Astrocyte (in vitro differentiated cells and primary cell): Measurements from ENCODE around the gene ADAMTS3.

Experiments
- CTCF ChIP-seq: IDR thresholded peaks from 2 replicates; pipeline ENCODE4 v1.5.1; 2011; ENCODE audit warnings: low read depth, mild to moderate bottlenecking, inconsistent platforms, low read length, moderate library complexity; ENCODE audit not compliant: insufficient read depth
- EZH2 ChIP-seq: IDR thresholded peaks from 2 replicates; pipeline ENCODE4 v1.6.1; 2012; ENCODE audit warnings: mild to moderate bottlenecking, low read length, inconsistent platforms; ENCODE audit not compliant: insufficient read depth

GRCh38 chr4:72442715-72443114, 126.3 kb downstream of the ADAMTS3 start:
- TF ChIP-seq CTCF, result no peak
- no peak for TF ChIP-seq EZH2
